ENCODE measurements around the gene RASD2. TPM values are rescaled to one million over a fixed set of nuclear protein-coding genes. Genes with fewer than 3 reads are reported as not detected.

RASD2 gene
- total and polyA plus RNA-seq, 10 of the 15 experiments (the other 5 are each of a cell fraction or from before 2014, with no cell fraction given): 0.03 TPM; not detected in 9

GRCh38 chr22:35586771-35587170 is 46.1 kb downstream of the RASD2 start:
- Histone ChIP-seq H2AFZ (ENCODE audit: control insufficient read depth, low read depth, low read length) (no peak overlapping the region), H3K79me2 (ENCODE audit: control insufficient read depth, insufficient read depth, low read length) (no peaks in the 10 kb centered on the region), H3K36me3 (ENCODE audit: control insufficient read depth in 2 of 2, insufficient read depth in 2 of 2, low read length in 1 of 2) (no peaks in the 10 kb centered on the region), H3K9ac (ENCODE audit: control insufficient read depth, insufficient read depth, low read length) (no peak overlapping the region), H3K4me2 (ENCODE audit: control insufficient read depth, insufficient read depth) (no peak overlapping the region), H4K20me1 (ENCODE audit: control insufficient read depth, insufficient read depth) (no peaks in the 10 kb centered on the region), H3K27me3 (replicated peaks in 1 of 2; ENCODE audit: control insufficient read depth in 2 of 2, insufficient read depth in 2 of 2, low read length in 1 of 2) (peaks cover 5 to 6% of the 10 kb centered on the region in 2 experiments; a peak in 2 of 4 replicates), H3K4me1 (ENCODE audit: control insufficient read depth, insufficient read depth, low read length) (no peaks in the 10 kb centered on the region), H3K4me3 (no peak overlapping the region), H3K27ac (ENCODE audit: control insufficient read depth, insufficient read depth) (no peak overlapping the region), H3K9me3 (replicated peaks; ENCODE audit: control insufficient read depth, insufficient read depth, low read length) (no peaks in the 10 kb centered on the region)
- no peak for DNase-seq (ENCODE audit: low read depth, low spot score)
- FAIRE-seq: no peak
- no peak for ATAC-seq
- ChIA-PET SMC1A (ENCODE audit: uncharacterized antibody, unreplicated experiment) (no interaction called here), POLR2A (interaction anchor here (0.8 kb wide), 1 partner anchor 235 kb away, joined by 3 read pairs; no protein-coding TSS in a partner anchor), RAD21 (ENCODE audit: unreplicated experiment) (no interaction called here), CTCF (no interaction called here)
- no TSS peak for BruUV-seq (replicated peaks)
- intact Hi-C loops (cut with micrococcal nuclease; ENCODE audit: unreplicated experiment): no loop called here
- in situ Hi-C loops (cut with MboI): no loop called here
- TF ChIP-seq SMAD5 (IDR thresholded peaks at IDR 0.05; ENCODE audit: low read depth) (no peak), ZNF207 (IDR thresholded peaks at IDR 0.05; ENCODE audit: borderline replicate concordance) (no peak), JUNB (IDR thresholded peaks at IDR 0.05) (no peak), JUND (IDR thresholded peaks at IDR 0.05; ENCODE audit: low read depth, low read length) (no peak), PML (IDR thresholded peaks at IDR 0.05; ENCODE audit: low read length) (no peak), EZH2 (IDR thresholded peaks at IDR 0.05; ENCODE audit: borderline replicate concordance, control insufficient read depth, low read depth, low read length) (no peak), SPI1 (IDR thresholded peaks at IDR 0.05; ENCODE audit: borderline replicate concordance, insufficient read depth, low read depth, low read length) (no peak), SREBF1 (IDR thresholded peaks at IDR 0.05; ENCODE audit: low read length) (no peak), CHD2 (IDR thresholded peaks at IDR 0.05; ENCODE audit: borderline replicate concordance, low read depth, low read length) (no peak), TARDBP (IDR thresholded peaks at IDR 0.05; ENCODE audit: borderline replicate concordance) (no peak), PRDM15 (CRISPR knock-in tag; IDR thresholded peaks at IDR 0.05) (no peak), GATAD2B (conservative IDR thresholded peaks at IDR 0.05; ENCODE audit: low read depth) (no peak)

Measured in GM12878 (cell line).